Loucy (cell line): ENCODE data around the gene ZFP3.
"Not testable (repeated sequence)": the region's sequence is repeated elsewhere in the genome, so short reads cannot be mapped to it uniquely, and the experiment has no call there.

Experiments used
- H2AFZ ChIP-seq: fragments of 200-600 bp; sonication (generic); 2 replicates; pipeline ENCODE4 v1.6.0; 2016; ENCODE audit warnings: antibody characterized with exemption, mild to moderate bottlenecking, low read length, moderate library complexity
- H3F3A ChIP-seq: fragments of 200-600 bp; 2 replicates; pipeline ENCODE4 v1.6.0; 2016; ENCODE audit warnings: antibody characterized with exemption, low read depth, mild to moderate bottlenecking
- H3K27me3 ChIP-seq: fragments of 200-600 bp; sonication (generic); 2 replicates; pipeline ENCODE4 v1.6.1; 2014; ENCODE audit warnings: low read length, mild to moderate bottlenecking; ENCODE audit not compliant: insufficient read depth, poor library complexity, severe bottlenecking
- H3K36me3 ChIP-seq: fragments of 200-600 bp; sonication (generic); 2 replicates; pipeline ENCODE4 v1.6.1; 2016; ENCODE audit warnings: low read length; ENCODE audit not compliant: insufficient read depth
- H3K4me1 ChIP-seq: fragments of 200-600 bp; sonication (generic); 2 replicates; pipeline ENCODE4 v1.5.1; 2014; ENCODE audit warnings: low read length, mild to moderate bottlenecking; ENCODE audit not compliant: insufficient read depth, poor library complexity, severe bottlenecking
- H3K4me2 ChIP-seq: fragments of 200-600 bp; sonication (generic); 2 replicates; pipeline ENCODE4 v1.6.0; 2014; ENCODE audit warnings: antibody characterized with exemption, low read length, low read depth, mild to moderate bottlenecking; ENCODE audit not compliant: poor library complexity, severe bottlenecking
- H3K4me3 ChIP-seq: fragments of 200-600 bp; sonication (generic); 2 replicates; pipeline ENCODE4 v1.5.1; 2014; ENCODE audit warnings: low read length, mild to moderate bottlenecking, mixed read lengths; ENCODE audit not compliant: poor library complexity, severe bottlenecking
- H3K79me2 ChIP-seq: fragments of 200-600 bp; sonication (generic); 2 replicates; pipeline ENCODE4 v1.6.1; 2014; ENCODE audit warnings: low read length; ENCODE audit not compliant: insufficient read depth
- H3K9ac ChIP-seq: fragments of 200-600 bp; sonication (generic); 2 replicates; pipeline ENCODE4 v1.6.0; 2014; ENCODE audit warnings: mild to moderate bottlenecking, low read depth, low read length, moderate library complexity; ENCODE audit not compliant: poor library complexity, severe bottlenecking
- H3K9me2 ChIP-seq: fragments of 200-600 bp; sonication (generic); replicated peaks from 2 replicates; pipeline ENCODE4 v1.6.1; 2016; ENCODE audit warnings: low read depth, low read length, mixed read lengths
- H3K9me3 ChIP-seq: fragments of 200-600 bp; sonication (generic); 2 replicates; pipeline ENCODE4 v1.6.1; 2014; ENCODE audit warnings: mild to moderate bottlenecking, antibody characterized with exemption, low read length, low read depth; ENCODE audit not compliant: insufficient read depth
- H4K20me1 ChIP-seq: fragments of 200-600 bp; sonication (generic); 2 replicates; pipeline ENCODE4 v1.6.0; 2014; ENCODE audit warnings: antibody characterized with exemption, low read length, mild to moderate bottlenecking; ENCODE audit not compliant: insufficient read depth, poor library complexity, severe bottlenecking
- EZH2phosphoT487 ChIP-seq: fragments of 200-600 bp; IDR thresholded peaks from 2 replicates; pipeline ENCODE4 v1.6.1; 2018; ENCODE audit warnings: antibody characterized with exemption, mild to moderate bottlenecking, moderate library complexity, borderline replicate concordance
- TF ChIP-seq, protein P1 (sequence below): fragments of 200-600 bp; sonication (generic); conservative IDR thresholded peaks from 2 replicates; pipeline ENCODE4 v1.5.1; 2014; ENCODE audit warnings: mild to moderate bottlenecking, antibody characterized with exemption, low read length

Gene ZFP3

DNA sequence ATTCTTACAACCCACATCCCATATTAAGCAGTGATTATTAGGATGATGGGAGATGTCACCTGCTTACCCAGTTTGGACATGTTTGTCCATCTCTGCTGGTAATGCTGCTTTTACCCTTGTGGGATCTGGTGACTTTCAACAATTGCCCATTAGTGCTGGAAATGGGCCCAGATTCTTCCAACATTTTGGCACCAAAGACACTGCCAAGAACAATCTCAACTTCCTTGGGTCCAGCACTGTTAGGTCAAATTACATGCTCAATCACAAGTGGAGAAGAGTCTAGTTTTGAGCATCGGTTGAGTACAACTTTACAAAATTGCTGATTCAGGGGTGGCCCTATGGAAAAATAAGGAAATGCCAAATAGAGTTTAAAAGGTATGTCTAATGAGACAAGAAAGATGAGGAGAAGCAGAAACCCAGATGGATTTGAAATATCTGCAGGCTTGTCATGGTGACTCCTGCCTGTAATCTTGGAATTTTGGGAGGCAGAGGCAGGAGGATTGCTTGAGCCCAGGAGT is 13.0 kb upstream of the ZFP3 start:
- Histone ChIP-seq H3F3A (no peaks in the 10 kb centered on the region), H2AFZ (no peak overlapping the region), H3K9me2 (no peaks in the 10 kb centered on the region), H3K27me3 (no peaks in the 10 kb centered on the region), H3K9ac (no peak overlapping the region), H3K36me3 (no peaks in the 10 kb centered on the region), H3K9me3 (no peaks in the 10 kb centered on the region), H3K4me1 (no peaks in the 10 kb centered on the region), H3K4me3 (no peak overlapping the region), H3K4me2 (no peak overlapping the region), H3K79me2 (no peaks in the 10 kb centered on the region), H4K20me1 (no peaks in the 10 kb centered on the region)
- TF ChIP-seq EZH2phosphoT487, result no peak
- TF ChIP-seq, protein P1, sequence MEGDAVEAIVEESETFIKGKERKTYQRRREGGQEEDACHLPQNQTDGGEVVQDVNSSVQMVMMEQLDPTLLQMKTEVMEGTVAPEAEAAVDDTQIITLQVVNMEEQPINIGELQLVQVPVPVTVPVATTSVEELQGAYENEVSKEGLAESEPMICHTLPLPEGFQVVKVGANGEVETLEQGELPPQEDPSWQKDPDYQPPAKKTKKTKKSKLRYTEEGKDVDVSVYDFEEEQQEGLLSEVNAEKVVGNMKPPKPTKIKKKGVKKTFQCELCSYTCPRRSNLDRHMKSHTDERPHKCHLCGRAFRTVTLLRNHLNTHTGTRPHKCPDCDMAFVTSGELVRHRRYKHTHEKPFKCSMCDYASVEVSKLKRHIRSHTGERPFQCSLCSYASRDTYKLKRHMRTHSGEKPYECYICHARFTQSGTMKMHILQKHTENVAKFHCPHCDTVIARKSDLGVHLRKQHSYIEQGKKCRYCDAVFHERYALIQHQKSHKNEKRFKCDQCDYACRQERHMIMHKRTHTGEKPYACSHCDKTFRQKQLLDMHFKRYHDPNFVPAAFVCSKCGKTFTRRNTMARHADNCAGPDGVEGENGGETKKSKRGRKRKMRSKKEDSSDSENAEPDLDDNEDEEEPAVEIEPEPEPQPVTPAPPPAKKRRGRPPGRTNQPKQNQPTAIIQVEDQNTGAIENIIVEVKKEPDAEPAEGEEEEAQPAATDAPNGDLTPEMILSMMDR, result no peak

DNA sequence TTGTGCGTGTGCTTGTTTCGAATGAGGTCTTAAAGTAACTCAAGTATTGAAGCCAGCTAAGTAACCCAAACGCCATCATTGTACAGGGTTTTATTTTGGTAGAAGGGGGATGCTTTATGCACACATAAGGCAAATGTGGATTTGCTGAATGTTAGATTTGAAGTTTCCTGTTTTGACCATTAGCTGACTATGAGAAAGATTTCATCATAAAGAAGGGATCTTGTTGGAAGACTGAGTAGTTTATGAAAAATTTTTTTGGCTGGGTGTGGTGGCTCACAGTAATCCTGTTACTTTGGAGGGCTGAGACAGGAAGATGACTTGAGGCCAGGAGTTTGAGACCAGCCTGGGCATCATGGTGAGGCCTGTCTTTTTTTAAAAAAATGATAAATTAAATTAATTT is 10.0 kb upstream of the ZFP3 start:
- Histone ChIP-seq H3F3A (no peaks in the 10 kb centered on the region), H3K4me2 (no peak overlapping the region)
- TF ChIP-seq, protein P1, result no peak
- no peak for TF ChIP-seq EZH2phosphoT487

DNA sequence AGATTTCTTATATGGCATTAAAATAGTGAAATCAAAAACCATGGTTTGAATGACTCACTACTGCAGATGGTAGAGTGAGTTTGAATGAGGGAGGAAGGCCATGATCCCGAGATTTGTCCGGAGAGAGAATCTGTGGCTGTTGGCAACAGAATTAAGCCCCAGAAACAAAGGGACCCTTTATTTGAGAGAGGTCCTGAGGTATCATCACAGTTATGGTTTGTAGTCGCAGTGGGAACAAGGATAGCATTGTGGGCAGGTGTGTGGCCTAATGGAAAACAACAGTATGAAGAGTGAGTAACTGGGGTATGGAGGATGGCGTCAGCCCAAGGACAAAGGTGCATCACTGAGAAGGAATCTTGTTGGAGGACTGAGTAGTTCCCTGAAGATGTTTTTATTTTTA is 8.5 kb upstream of the ZFP3 start:
- Histone ChIP-seq H3K4me2 (no peak overlapping the region), H3K9ac (no peak overlapping the region), H2AFZ (no peak overlapping the region), H3K27me3 (no peaks in the 10 kb centered on the region), H3F3A (no peaks in the 10 kb centered on the region), H3K9me2 (no peaks in the 10 kb centered on the region), H3K79me2 (no peaks in the 10 kb centered on the region), H3K4me3 (no peak overlapping the region), H3K9me3 (no peaks in the 10 kb centered on the region), H3K4me1 (no peaks in the 10 kb centered on the region), H4K20me1 (no peaks in the 10 kb centered on the region), H3K36me3 (no peaks in the 10 kb centered on the region)
- TF ChIP-seq, protein P1, result no peak

More for the DNA sequence above, 10.0 kb upstream of the ZFP3 start:
- H3K36me3 ChIP-seq, result no peaks in the 10 kb centered on the region
- no peaks in the 10 kb centered on the region for H3K9me3 ChIP-seq
- H4K20me1 ChIP-seq, result no peaks in the 10 kb centered on the region
- no peaks in the 10 kb centered on the region for H3K79me2 ChIP-seq
- no peaks in the 10 kb centered on the region for H3K4me1 ChIP-seq
- H3K9ac ChIP-seq, result no peak overlapping the region
- no peaks in the 10 kb centered on the region for H3K27me3 ChIP-seq
- no peak overlapping the region for H3K4me3 ChIP-seq
- H3K9me2 ChIP-seq, result no peaks in the 10 kb centered on the region
- no peak overlapping the region for H2AFZ ChIP-seq

DNA sequence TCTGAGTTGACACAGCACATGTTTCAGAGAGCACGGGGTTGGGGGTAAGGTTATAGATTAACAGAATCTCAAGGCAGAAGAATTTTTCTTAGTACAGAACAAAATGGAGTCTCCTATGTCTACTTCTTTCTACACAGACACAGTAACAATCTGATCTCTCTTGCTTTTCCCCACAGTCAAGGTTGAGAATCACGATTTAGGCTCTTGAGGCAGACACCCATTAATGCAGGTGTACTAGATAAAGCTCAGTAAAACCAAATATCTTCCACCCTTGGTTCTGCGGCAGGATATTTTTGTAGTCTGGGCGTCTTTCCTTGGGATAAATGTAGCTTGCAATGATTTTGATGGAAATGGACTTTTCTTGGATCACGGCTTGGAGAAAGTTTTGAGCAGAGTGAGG is 2.8 kb upstream of the ZFP3 start:
- H3K9me3 ChIP-seq, H2AFZ ChIP-seq, H3K27me3 ChIP-seq, H3K9ac ChIP-seq, H3K4me2 ChIP-seq, H3F3A ChIP-seq, H3K4me1 ChIP-seq, H3K36me3 ChIP-seq, H4K20me1 ChIP-seq, H3K79me2 ChIP-seq, H3K4me3 ChIP-seq, H3K9me2 ChIP-seq: not testable (repeated sequence)

GRCh38 chr17:5077275-5077674 is 992 bp upstream of the ZFP3 start:
- not testable (repeated sequence) for H4K20me1 ChIP-seq, H3K4me3 ChIP-seq, H3K27me3 ChIP-seq, H3K79me2 ChIP-seq, H3K9me3 ChIP-seq, H3K9ac ChIP-seq, H3K4me1 ChIP-seq, H3K9me2 ChIP-seq, H3K36me3 ChIP-seq, H2AFZ ChIP-seq, H3K4me2 ChIP-seq, H3F3A ChIP-seq
